Activated CD8-positive, alpha-beta T cell treated with anti-CD3 and anti-CD28 coated beads for 36 hours (primary cell): ENCODE measurements around the gene LIMA1. TPM values are rescaled to one million over a fixed set of nuclear protein-coding genes. Genes with fewer than 3 reads are reported as not detected.
"Not testable (repeated sequence)": the region's sequence is repeated elsewhere in the genome, so short reads cannot be mapped to it uniquely, and the experiment has no call there.

Experiments used
- ATAC-seq: fragments of 200-7000 bp; cut with Tn5 transposase; one replicate; pipeline ENCODE4 v1.10.0; 2021; ENCODE audit warnings: mild to moderate bottlenecking, moderate library complexity
- CTCF ChIA-PET: fragments of 350-600 bp; sonication (Branson Sonifier 250); formaldehyde crosslinking; loops from one replicate; lab custom pipeline; 2021; ENCODE audit warnings: antibody characterized with exemption; lab: Charles Lee
- POLR2A ChIA-PET: fragments of 350-600 bp; sonication (Branson Sonifier 250); formaldehyde crosslinking; loops from one replicate; lab custom pipeline; 2021; ENCODE audit warnings: antibody characterized with exemption; lab: Charles Lee
- DNase-seq: peaks from one replicate; pipeline ENCODE4 v3.0.0-alpha.2; 2020
- H3K27ac Mint-ChIP-seq: one replicate; pipeline ENCODE4 v1.8.0; 2021; ENCODE audit warnings: mild to moderate bottlenecking, mixed read lengths
- H3K27me3 Mint-ChIP-seq: one replicate; pipeline ENCODE4 v1.8.0; 2021; ENCODE audit warnings: mixed read lengths
- H3K36me3 Mint-ChIP-seq: one replicate; pipeline ENCODE4 v1.8.0; 2021; ENCODE audit warnings: low read depth, mixed read lengths
- H3K4me1 Mint-ChIP-seq: one replicate; pipeline ENCODE4 v1.8.0; 2021; ENCODE audit warnings: low read depth, mixed read lengths
- H3K4me3 Mint-ChIP-seq: one replicate; pipeline ENCODE4 v1.8.0; 2021; ENCODE audit warnings: mild to moderate bottlenecking, moderate library complexity, mixed read lengths
- H3K9me3 Mint-ChIP-seq: one replicate; pipeline ENCODE4 v1.8.0; 2021; ENCODE audit warnings: mixed read lengths
- intact Hi-C: fragments of 100-400 bp; cut with micrococcal nuclease; formaldehyde crosslinking; loops from one replicate; pipeline ENCODE4 v1.10.0; 2022
- total RNA-seq, 2 experiments: library from RNA; stranded (reverse); gene quantifications; one replicate each; pipeline ENCODE4 v1.2.3, GENCODE V29; 2021
- TF ChIP-seq, protein P1 (sequence below): fragments of 200-600 bp; IDR thresholded peaks from one replicate; pipeline ENCODE4 v1.8.0; 2022; ENCODE audit warnings: antibody characterized with exemption, mild to moderate bottlenecking

The LIMA1 gene
- total RNA-seq, 2 experiments from 2014 or later, result 44.2 to 45.5 TPM

DNA sequence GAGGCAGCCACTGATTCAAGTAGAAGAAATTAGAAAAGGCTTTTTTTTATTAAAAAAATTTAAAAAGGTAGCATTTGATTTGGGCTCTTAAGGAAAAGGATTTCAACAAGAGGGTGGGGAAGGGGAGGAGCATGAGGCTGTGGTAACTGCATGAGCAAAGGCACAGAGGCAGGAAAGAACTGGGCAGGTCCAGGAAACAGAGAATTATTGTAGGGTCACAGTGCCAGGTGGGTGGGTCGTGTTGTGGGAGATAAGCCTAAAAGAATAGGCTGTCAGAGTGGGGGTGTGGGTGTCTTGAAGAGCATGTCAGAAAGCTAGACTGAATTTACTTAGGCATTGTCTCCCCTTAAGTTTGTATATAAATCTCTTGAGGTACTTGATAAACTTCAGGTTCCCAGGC lies 7.8 kb downstream of the LIMA1 start:
- Mint-ChIP-seq H3K9me3 (no peaks in the 10 kb centered on the region), H3K27ac (peak overlapping the region; percentile 27), H3K4me3 (no peak overlapping the region), H3K27me3 (no peaks in the 10 kb centered on the region), H3K4me1 (peaks cover 8% of the 10 kb centered on the region), H3K36me3 (no peaks in the 10 kb centered on the region)
- POLR2A ChIA-PET, result interaction anchor here (0.9 kb wide), 1 partner anchor 64 kb away, joined by 3 read pairs; no protein-coding TSS in a partner anchor
- DNase-seq, result peak; percentile 15
- intact Hi-C loops, result no loop called here
- ATAC-seq, result no peak
- TF ChIP-seq, protein P1, sequence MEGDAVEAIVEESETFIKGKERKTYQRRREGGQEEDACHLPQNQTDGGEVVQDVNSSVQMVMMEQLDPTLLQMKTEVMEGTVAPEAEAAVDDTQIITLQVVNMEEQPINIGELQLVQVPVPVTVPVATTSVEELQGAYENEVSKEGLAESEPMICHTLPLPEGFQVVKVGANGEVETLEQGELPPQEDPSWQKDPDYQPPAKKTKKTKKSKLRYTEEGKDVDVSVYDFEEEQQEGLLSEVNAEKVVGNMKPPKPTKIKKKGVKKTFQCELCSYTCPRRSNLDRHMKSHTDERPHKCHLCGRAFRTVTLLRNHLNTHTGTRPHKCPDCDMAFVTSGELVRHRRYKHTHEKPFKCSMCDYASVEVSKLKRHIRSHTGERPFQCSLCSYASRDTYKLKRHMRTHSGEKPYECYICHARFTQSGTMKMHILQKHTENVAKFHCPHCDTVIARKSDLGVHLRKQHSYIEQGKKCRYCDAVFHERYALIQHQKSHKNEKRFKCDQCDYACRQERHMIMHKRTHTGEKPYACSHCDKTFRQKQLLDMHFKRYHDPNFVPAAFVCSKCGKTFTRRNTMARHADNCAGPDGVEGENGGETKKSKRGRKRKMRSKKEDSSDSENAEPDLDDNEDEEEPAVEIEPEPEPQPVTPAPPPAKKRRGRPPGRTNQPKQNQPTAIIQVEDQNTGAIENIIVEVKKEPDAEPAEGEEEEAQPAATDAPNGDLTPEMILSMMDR, result no peak
- CTCF ChIA-PET, result no interaction called here

DNA sequence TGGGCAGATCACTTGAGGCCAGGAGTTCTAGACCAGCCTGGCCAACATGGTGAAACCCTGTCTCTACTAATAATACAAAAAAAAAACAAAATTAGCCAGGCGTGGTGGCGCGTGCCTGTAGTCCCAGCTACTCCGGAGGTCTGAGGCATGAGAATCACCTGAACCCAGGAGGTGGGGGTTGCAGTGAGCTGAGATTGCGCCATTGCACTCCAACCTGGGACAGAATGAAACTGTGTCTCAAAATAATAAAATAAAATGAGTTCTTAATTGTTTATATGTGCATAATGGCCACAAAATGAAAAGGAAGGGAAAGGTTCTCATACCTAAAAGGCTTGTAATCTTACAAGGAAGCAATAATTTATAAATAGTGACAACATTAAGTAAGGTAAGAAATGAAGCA lies 8.2 kb downstream of the LIMA1 start:
- H3K36me3 Mint-ChIP-seq, ATAC-seq, H3K27ac Mint-ChIP-seq, H3K4me3 Mint-ChIP-seq, H3K9me3 Mint-ChIP-seq, DNase-seq, H3K4me1 Mint-ChIP-seq, intact Hi-C loops, H3K27me3 Mint-ChIP-seq: not testable (repeated sequence)
- CTCF ChIA-PET, result interaction anchor here (2.5 kb wide), 1 partner anchor 8 kb away, joined by 9 read pairs; the partner anchor contains the start of gene LIMA1
- POLR2A ChIA-PET, result interaction anchor here (0.9 kb wide), 1 partner anchor 63 kb away, joined by 3 read pairs; no protein-coding TSS in a partner anchor

DNA sequence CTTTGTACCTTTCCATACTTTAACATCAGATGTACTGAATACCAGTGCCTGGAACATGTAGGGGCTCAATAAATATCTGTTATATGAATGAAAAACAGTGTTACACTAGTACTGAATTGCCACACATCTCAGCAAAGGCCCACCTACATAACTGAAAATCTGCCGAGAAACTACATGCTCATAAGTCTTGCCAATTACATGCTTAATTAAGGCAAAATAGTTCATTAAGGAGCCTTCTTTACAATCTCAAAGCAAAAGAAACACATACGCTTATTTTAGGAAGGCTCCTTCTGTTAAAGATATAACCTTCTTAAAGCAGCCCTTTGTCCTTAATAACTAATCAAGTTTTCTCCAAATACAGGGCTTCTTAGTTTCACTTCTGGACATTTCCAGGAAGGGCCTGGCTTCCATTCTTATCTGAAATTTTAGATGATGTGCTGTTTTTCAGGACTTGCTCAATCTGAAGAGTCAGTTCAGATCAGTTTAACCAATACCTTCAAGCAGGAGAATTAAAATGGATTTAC lies 11.5 kb downstream of the LIMA1 start:
- no peaks in the 10 kb centered on the region for H3K9me3 Mint-ChIP-seq
- H3K27me3 Mint-ChIP-seq, result no peaks in the 10 kb centered on the region
- CTCF ChIA-PET, result no interaction called here
- ATAC-seq (no peak), DNase-seq (no peak)
- TF ChIP-seq, protein P1, result no peak
- no peak overlapping the region for H3K27ac Mint-ChIP-seq
- H3K4me1 Mint-ChIP-seq, result peaks cover 8% of the 10 kb centered on the region
- H3K36me3 Mint-ChIP-seq, result no peaks in the 10 kb centered on the region
- H3K4me3 Mint-ChIP-seq, result no peak overlapping the region
- intact Hi-C loops, result no loop called here
- POLR2A ChIA-PET, result no interaction called here

DNA sequence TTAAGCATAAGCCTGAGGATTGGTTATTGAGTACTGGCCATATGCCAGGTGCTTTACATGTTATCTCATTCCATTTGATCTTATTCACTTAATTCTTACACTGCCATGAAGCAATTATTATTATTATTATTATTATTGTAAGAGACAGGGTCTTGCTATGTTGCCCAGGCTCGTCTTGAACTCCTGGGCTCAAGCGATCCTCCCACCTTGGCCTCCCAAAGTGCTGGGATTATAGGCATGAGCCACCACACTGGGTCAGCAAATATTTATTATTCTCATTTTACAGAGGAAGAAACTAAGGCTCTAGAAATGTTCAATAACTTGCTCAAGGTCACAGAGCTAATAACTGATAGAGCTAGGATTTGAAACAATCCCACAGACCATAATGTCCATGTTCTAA lies 14.8 kb downstream of the LIMA1 start:
- ATAC-seq (no peak), DNase-seq (no peak)
- H3K27ac Mint-ChIP-seq, result no peak overlapping the region
- POLR2A ChIA-PET, result no interaction called here
- no peaks in the 10 kb centered on the region for H3K4me1 Mint-ChIP-seq
- no peak overlapping the region for H3K4me3 Mint-ChIP-seq
- H3K27me3 Mint-ChIP-seq, result no peaks in the 10 kb centered on the region
- no peaks in the 10 kb centered on the region for H3K9me3 Mint-ChIP-seq
- CTCF ChIA-PET, result interaction anchor here (1.3 kb wide), 1 partner anchor 23 kb away, joined by 3 read pairs; no protein-coding TSS in a partner anchor
- intact Hi-C loops, result no loop called here
- no peaks in the 10 kb centered on the region for H3K36me3 Mint-ChIP-seq
- TF ChIP-seq, protein P1, result no peak

DNA sequence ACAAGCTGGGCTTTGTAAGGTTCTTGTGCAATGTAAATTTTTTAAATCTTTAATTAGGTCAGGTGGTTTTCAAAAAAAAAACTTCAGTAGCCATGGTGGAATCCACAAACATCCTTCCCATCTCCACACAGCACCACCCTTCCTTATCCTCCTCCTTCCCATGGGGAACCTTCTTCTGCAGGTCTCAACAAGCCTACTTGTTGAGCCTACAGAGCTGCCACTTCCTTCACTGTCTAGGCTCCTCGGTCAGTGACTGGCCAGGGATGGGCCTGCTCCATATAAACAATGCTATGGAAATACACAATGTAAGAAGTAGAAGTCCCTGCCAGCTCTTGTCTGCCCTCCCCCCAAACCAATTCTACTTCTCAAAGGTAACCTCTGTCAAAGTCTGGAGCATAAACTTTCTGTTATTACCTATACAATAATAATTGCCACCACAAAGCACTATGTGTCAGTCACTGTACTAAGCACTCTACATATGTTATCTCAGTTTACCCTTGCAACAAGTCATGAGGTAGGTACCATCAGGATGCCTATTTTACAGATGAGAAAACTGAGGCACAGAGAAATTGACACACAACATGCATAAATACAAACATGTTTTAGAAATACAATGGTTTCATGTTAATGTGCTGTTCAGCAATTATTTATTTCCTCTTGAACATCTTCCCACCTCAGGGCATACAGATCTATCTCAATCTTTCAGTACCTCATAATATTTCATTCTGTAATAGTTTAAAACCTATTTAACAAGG lies 17.4 kb downstream of the LIMA1 start:
- CTCF ChIA-PET, result interaction anchor here (0.6 kb wide), 1 partner anchor 595 kb away, joined by 3 read pairs; no protein-coding TSS in a partner anchor
- Mint-ChIP-seq H3K36me3 (no peaks in the 10 kb centered on the region), H3K4me1 (no peaks in the 10 kb centered on the region), H3K4me3 (no peak overlapping the region), H3K27me3 (no peaks in the 10 kb centered on the region), H3K9me3 (no peaks in the 10 kb centered on the region), H3K27ac (no peak overlapping the region)
- intact Hi-C loops, result no loop called here
- DNase-seq, result no peak
- no peak for ATAC-seq
- TF ChIP-seq, protein P1, result no peak
- POLR2A ChIA-PET, result interaction anchor here (0.6 kb wide), 1 partner anchor 11 kb away, joined by 3 read pairs; no protein-coding TSS in a partner anchor
